Measurements from ENCODE around the gene SAMD14. TPM values are rescaled to one million over a fixed set of nuclear protein-coding genes. Genes with fewer than 3 reads are reported as not detected.

The SAMD14 gene
- total and polyA plus RNA-seq, 7 donors, result 0.55 to 2.7 (median 1.0) TPM

GRCh38 chr17:50157891-50158290, 27.9 kb upstream of the SAMD14 start:
- Histone ChIP-seq H3K4me3 (no peak overlapping the region), H3K36me3 (ENCODE audit: insufficient read depth in 1 of 2, low read depth in 1 of 2) (no peaks in the 10 kb centered on the region), H3K27me3 (ENCODE audit: insufficient read depth in 3 of 3, low read length in 2 of 3) (no peaks in the 10 kb centered on the region), H3K9me3 (no peaks in the 10 kb centered on the region), H3K4me1 (peaks cover 42% of the 10 kb centered on the region), H3K27ac (peak overlapping the region; percentile 13)
- WGBS, 3 donors, result 30 to 59% (median 35%) methylated on average over 4 of the region's 4 CpGs
- ATAC-seq (no peak), DNase-seq (no peak)
- no peak for TF ChIP-seq CTCF (IDR thresholded peaks at IDR 0.05)
- intact Hi-C loops (cut with DNase I), result no loop called here

GRCh38 chr17:50155115-50155819, 25.3 kb upstream of the SAMD14 start:
- Histone ChIP-seq H3K4me3 (peak overlapping the region; percentile 7), H3K36me3 (ENCODE audit: insufficient read depth in 1 of 2, low read depth in 1 of 2) (no peaks in the 10 kb centered on the region), H3K9me3 (no peaks in the 10 kb centered on the region), H3K27me3 (ENCODE audit: insufficient read depth in 3 of 3, low read length in 2 of 3) (no peaks in the 10 kb centered on the region), H3K27ac (peak overlapping the region; percentile 83), H3K4me1 (peaks cover 39% of the 10 kb centered on the region)
- WGBS, 3 donors, result 57 to 78% (median 66%) methylated on average over 8 of the region's 8 CpGs
- DNase-seq, result peak; percentile 40 to 49
- no peak for ATAC-seq
- intact Hi-C loops (cut with DNase I), result no loop called here
- TF ChIP-seq CTCF (IDR thresholded peaks at IDR 0.05), result no peak

- ATAC-seq (no peak), DNase-seq (peak in 1 of 2 donors; percentile 9)
- 48 to 67% (median 50%) methylated on average over 1 of the region's 1 CpG for WGBS, 3 donors
- no peak for TF ChIP-seq CTCF (IDR thresholded peaks at IDR 0.05)
- H3K36me3 ChIP-seq (ENCODE audit: insufficient read depth in 1 of 2, low read depth in 1 of 2), result no peaks in the 10 kb centered on the region
- H3K9me3 ChIP-seq, result no peaks in the 10 kb centered on the region
- no peak overlapping the region for H3K4me3 ChIP-seq
- H3K27me3 ChIP-seq (ENCODE audit: insufficient read depth in 3 of 3, low read length in 2 of 3), result no peaks in the 10 kb centered on the region
- intact Hi-C loops (cut with DNase I), result no loop called here
- peak overlapping the region; percentile 83 for H3K27ac ChIP-seq
- H3K4me1 ChIP-seq, result peaks cover 39% of the 10 kb centered on the region
These were observed 24.6 kb upstream of the SAMD14 start for GRCh38 chr17:50154604-50155003.

- intact Hi-C loops (cut with DNase I), result loop anchor here in 1 of 2 donors (2.0 kb wide), 1 partner anchor 59 kb away; the partner anchor contains the start of gene PDK2
- peaks cover 43% of the 10 kb centered on the region for H3K4me1 ChIP-seq
- DNase-seq, result peak; percentile 77 to 87
These were observed 24.0 kb upstream of the SAMD14 start for GRCh38 chr17:50153650-50154575.

More at GRCh38 chr17:50153650-50154575, 24.0 kb upstream of the SAMD14 start:
- H3K9me3 ChIP-seq, result no peaks in the 10 kb centered on the region
- no peaks in the 10 kb centered on the region for H3K36me3 ChIP-seq (ENCODE audit: insufficient read depth in 1 of 2, low read depth in 1 of 2)
- H3K27ac ChIP-seq, result peak overlapping the region; percentile 83
- no peak overlapping the region for H3K4me3 ChIP-seq
- no peaks in the 10 kb centered on the region for H3K27me3 ChIP-seq (ENCODE audit: insufficient read depth in 3 of 3, low read length in 2 of 3)
- 25 to 51% (median 32%) methylated on average over 16 of the region's 16 CpGs for WGBS, 3 donors
- ATAC-seq, result peak in 3 of 4 donors; percentile 22 to 51 (median 46)
- no peak for TF ChIP-seq CTCF (IDR thresholded peaks at IDR 0.05)

Measured in psoas muscle (tissue), 8 donors.